BE2C (cell line): ENCODE results near the gene SRGAP1.

Source experiments
- DNase-seq: peaks from one replicate; pipeline ENCODE4 v3.0.0-alpha.2; 2020
- H3K27me3 ChIP-seq: fragments of 250-450 bp; sonication (Bioruptor Pico); 2 replicates; pipeline ENCODE4 v1.5.1; 2020; ENCODE audit warnings: mild to moderate bottlenecking
- H3K36me3 ChIP-seq: fragments of 250-450 bp; sonication (Bioruptor Pico); 2 replicates; pipeline ENCODE4 v1.5.1; 2020; ENCODE audit warnings: mild to moderate bottlenecking
- H3K4me1 ChIP-seq: fragments of 250-450 bp; sonication (Bioruptor Pico); 2 replicates; pipeline ENCODE4 v1.5.1; 2020
- H3K4me3 ChIP-seq: 2 replicates; pipeline ENCODE4 v1.5.1; 2011; ENCODE audit warnings: low read depth, low read length
- H3K9me3 ChIP-seq: fragments of 250-450 bp; sonication (Bioruptor Pico); 2 replicates; pipeline ENCODE4 v1.5.1; 2020
- CTCF ChIP-seq: IDR thresholded peaks from 2 replicates; pipeline ENCODE4 v1.5.1; 2012; ENCODE audit warnings: mild to moderate bottlenecking, low read depth, low read length

SRGAP1 gene

GRCh38 chr12:63907561-63907960 lies 63.1 kb downstream of the SRGAP1 start:
- no peak for TF ChIP-seq CTCF
- Histone ChIP-seq H3K27me3 (no peaks in the 10 kb centered on the region), H3K9me3 (no peaks in the 10 kb centered on the region), H3K4me1 (peaks cover 16% of the 10 kb centered on the region), H3K36me3 (no peaks in the 10 kb centered on the region), H3K4me3 (no peak overlapping the region)
- DNase-seq: no peak

GRCh38 chr12:63909746-63910145 lies 65.2 kb downstream of the SRGAP1 start:
- TF ChIP-seq CTCF: no peak

GRCh38 chr12:63911341-63911740 lies 66.8 kb downstream of the SRGAP1 start:
- TF ChIP-seq CTCF: no peak
- no peak for DNase-seq
- Histone ChIP-seq H3K36me3 (no peaks in the 10 kb centered on the region), H3K4me1 (peaks cover 19% of the 10 kb centered on the region), H3K27me3 (no peaks in the 10 kb centered on the region), H3K4me3 (no peak overlapping the region), H3K9me3 (no peaks in the 10 kb centered on the region)

More at GRCh38 chr12:63909746-63910145, 65.2 kb downstream of the SRGAP1 start:
- Histone ChIP-seq H3K4me1 (peaks cover 22% of the 10 kb centered on the region), H3K36me3 (no peaks in the 10 kb centered on the region), H3K4me3 (no peak overlapping the region), H3K9me3 (no peaks in the 10 kb centered on the region), H3K27me3 (no peaks in the 10 kb centered on the region)
- DNase-seq: no peak

- Histone ChIP-seq H3K36me3 (no peaks in the 10 kb centered on the region), H3K4me3 (no peak overlapping the region), H3K9me3 (no peaks in the 10 kb centered on the region), H3K4me1 (peaks cover 19% of the 10 kb centered on the region), H3K27me3 (no peaks in the 10 kb centered on the region)
- no peak for DNase-seq
- no peak for TF ChIP-seq CTCF
Observed at GRCh38 chr12:63912651-63913050, 68.2 kb downstream of the SRGAP1 start.

- TF ChIP-seq CTCF: no peak
- Histone ChIP-seq H3K27me3 (no peaks in the 10 kb centered on the region), H3K4me1 (peaks cover 28% of the 10 kb centered on the region), H3K4me3 (no peak overlapping the region), H3K36me3 (no peaks in the 10 kb centered on the region), H3K9me3 (no peaks in the 10 kb centered on the region)
- DNase-seq: no peak
Observed at GRCh38 chr12:63913929-63914328, 69.4 kb downstream of the SRGAP1 start.

GRCh38 chr12:63915105-63915800 lies 70.8 kb downstream of the SRGAP1 start:
- DNase-seq: no peak

More at GRCh38 chr12:63915105-63915800, 70.8 kb downstream of the SRGAP1 start:
- Histone ChIP-seq H3K4me1 (peaks cover 22% of the 10 kb centered on the region), H3K9me3 (no peaks in the 10 kb centered on the region), H3K27me3 (no peaks in the 10 kb centered on the region), H3K4me3 (no peak overlapping the region), H3K36me3 (no peaks in the 10 kb centered on the region)
- no peak for TF ChIP-seq CTCF
